Neuron (in vitro differentiated cells): ENCODE measurements around the gene SLC20A1.
"Not testable (repeated sequence)": the region's sequence is repeated elsewhere in the genome, so short reads cannot be mapped to it uniquely, and the experiment has no call there.

Source experiments
- H2AFZ ChIP-seq: one replicate; pipeline ENCODE4 v1.6.1; 2013; ENCODE audit warnings: low read depth, mild to moderate bottlenecking, inconsistent platforms, low read length, moderate library complexity
- H3K27me3 ChIP-seq: one replicate; pipeline ENCODE4 v1.6.1; 2013; ENCODE audit warnings: low read length; ENCODE audit not compliant: insufficient read depth
- H3K36me3 ChIP-seq: one replicate; pipeline ENCODE4 v1.6.1; 2013; ENCODE audit warnings: low read length; ENCODE audit not compliant: insufficient read depth
- H3K4me1 ChIP-seq: one replicate; pipeline ENCODE4 v1.6.1; 2013; ENCODE audit warnings: low read length; ENCODE audit not compliant: insufficient read depth
- H3K4me3 ChIP-seq: 2 replicates; pipeline ENCODE4 v1.5.1; 2013; ENCODE audit warnings: mild to moderate bottlenecking, low read length, moderate library complexity
- H3K9me3 ChIP-seq: one replicate; pipeline ENCODE4 v1.6.1; 2013; ENCODE audit warnings: low read length

SLC20A1 gene, protein sequence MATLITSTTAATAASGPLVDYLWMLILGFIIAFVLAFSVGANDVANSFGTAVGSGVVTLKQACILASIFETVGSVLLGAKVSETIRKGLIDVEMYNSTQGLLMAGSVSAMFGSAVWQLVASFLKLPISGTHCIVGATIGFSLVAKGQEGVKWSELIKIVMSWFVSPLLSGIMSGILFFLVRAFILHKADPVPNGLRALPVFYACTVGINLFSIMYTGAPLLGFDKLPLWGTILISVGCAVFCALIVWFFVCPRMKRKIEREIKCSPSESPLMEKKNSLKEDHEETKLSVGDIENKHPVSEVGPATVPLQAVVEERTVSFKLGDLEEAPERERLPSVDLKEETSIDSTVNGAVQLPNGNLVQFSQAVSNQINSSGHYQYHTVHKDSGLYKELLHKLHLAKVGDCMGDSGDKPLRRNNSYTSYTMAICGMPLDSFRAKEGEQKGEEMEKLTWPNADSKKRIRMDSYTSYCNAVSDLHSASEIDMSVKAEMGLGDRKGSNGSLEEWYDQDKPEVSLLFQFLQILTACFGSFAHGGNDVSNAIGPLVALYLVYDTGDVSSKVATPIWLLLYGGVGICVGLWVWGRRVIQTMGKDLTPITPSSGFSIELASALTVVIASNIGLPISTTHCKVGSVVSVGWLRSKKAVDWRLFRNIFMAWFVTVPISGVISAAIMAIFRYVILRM

DNA sequence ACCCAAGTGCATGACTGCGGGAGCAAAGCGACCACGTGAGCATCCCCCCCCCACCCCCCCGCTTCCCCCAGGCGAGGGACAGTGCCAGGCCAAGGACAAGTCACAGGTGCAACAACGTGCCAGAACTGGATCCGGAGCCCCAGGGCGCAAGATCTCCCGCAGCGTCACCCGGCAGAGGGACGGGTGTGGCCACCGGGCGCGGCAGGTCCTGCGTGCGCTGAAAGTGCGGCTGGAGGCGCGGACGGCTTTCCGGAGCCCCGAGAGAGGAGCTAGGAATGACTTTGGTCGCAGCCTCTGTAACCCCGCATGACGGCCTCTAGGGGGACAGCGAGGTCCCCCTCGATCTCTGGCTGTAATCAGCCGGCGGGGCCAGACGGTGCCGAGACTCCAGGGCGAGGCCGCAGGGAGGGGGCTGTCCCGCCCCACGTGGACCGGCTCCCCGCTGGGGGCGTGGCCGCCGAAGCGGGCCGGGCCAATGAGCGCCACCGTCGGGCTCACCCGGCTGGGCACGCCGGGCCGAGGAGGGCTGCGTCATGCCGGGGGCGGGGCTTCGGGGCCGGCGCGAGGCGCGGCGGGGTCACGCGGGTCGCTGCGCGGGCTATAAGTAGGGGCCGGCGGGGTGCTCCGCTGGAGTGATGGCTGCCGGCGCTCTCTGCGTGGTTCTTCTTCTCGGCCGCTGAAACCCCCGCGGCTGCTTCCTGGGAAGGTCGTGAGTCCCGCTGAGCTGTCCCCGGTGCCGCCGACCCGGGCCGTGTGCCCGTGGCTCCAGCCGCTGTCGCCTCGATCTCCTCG lies at the start of gene SLC20A1:
Gene SLC20A1 (plus strand): TSS at position 630 of the 792 bp plus-strand sequence. CDS start 890 bp downstream, outside the sequence.
- Histone ChIP-seq H3K27me3 (no peaks in the 10 kb centered on the region), H3K36me3 (peaks cover 28% of the 10 kb centered on the region), H3K9me3 (no peaks in the 10 kb centered on the region), H2AFZ (peak within 1 kb of the TSS; percentile 72), H3K4me1 (peaks cover 26% of the 10 kb centered on the region), H3K4me3 (peak within 1 kb of the TSS; percentile 98)

DNA sequence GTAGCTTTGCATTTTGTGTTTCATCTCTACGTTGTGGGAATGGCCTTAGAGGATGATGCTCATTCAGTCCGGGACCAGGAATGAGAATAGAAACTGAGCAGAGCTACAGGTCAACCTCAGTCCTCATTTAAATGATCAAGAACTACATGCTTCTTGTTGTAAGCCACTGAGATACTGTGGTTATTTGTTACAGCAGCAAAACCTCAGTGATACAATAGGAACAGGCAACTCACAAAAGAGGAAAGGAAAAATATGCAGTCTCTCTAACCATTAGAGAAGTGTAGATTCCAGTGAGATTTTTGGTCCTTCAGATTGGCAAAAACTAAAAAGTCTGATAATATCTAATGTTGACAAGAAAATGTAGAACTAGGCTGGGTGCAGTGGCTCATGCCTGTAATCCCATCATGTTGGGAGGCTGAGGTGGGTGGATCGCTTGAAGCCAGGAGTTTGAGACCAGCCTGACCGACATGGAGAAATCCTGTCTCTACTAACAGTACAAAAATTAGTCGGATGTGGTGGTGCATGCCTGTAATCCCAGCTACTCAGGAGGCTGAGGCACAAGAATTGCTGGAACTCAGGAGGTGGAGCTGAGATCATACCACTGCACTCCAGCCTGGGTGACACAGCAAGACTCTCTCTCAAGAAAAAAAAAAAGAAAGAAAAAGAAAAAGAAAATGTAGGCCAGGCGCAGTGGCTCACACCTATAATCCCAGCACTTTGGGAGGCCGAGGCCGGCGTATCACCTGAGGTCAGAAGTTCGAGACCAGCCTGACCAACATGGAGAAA lies 48.0 kb upstream of the SLC20A1 start:
- Histone ChIP-seq H3K27me3 (no peaks in the 10 kb centered on the region), H3K4me3 (no peak overlapping the region), H3K9me3 (peaks cover 2% of the 10 kb centered on the region), H2AFZ (no peak overlapping the region), H3K36me3 (no peaks in the 10 kb centered on the region), H3K4me1 (no peaks in the 10 kb centered on the region)

DNA sequence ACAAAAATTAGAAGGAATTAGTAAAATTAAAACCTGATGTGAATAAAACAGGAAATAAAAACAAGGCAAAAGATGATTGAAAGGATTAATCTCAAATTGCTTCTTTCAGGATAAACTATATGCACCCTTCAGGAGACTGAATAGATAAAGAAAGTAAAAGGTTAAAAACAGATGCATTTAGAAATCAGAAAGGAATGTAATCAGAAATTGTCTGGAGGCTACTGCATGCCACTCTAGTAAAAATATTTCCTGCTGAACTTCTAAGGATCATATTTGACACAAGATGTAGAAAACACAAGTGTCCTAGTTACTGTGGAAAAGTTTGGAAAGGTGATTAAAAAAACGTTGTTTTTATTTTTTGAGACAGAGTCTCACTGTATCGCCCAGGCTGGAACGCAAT lies 45.1 kb upstream of the SLC20A1 start:
- Histone ChIP-seq H3K27me3 (no peaks in the 10 kb centered on the region), H3K36me3 (no peaks in the 10 kb centered on the region), H2AFZ (no peak overlapping the region), H3K4me1 (no peaks in the 10 kb centered on the region), H3K9me3 (peaks cover 2% of the 10 kb centered on the region), H3K4me3 (no peak overlapping the region)

DNA sequence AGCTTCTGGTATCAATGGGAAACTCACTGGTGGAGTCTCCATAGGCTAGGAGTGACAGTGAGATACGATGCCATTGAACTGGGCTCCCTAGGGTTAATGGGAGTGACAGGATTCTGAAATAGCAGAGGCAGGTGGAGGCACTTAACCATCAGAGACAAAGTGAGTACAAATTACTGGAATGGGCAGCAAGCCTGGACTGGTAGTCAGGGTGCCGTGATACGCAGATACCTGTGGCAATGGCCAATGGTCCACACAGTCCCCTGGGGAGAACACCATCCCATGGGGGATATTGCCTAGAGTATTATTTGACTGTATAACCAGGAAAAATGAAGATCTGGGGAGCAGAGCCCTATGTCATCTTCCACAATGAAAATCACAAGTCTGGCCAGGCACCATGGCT lies 44.0 kb upstream of the SLC20A1 start:
- H3K27me3 ChIP-seq = no peaks in the 10 kb centered on the region
- H3K9me3 ChIP-seq = peaks cover 2% of the 10 kb centered on the region

DNA sequence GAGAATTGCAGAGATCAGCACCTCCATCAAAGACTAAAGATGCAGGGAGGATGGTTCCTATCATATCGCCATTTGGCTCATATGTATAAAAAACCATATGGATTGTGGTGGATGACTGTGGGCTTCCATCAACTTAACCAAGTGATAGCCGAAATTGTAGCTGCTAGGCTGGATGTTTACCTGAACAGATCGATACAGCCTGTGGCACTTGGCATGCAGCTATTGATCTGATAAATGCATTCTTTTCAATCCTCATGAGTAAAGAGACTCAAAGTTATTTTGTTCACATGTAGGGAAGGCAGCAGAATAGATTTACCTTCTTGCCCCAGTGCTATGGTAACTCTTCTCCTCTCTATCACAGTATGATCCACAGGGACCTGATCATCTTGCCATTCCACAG lies 42.8 kb upstream of the SLC20A1 start:
- no peak overlapping the region for H3K4me3 ChIP-seq
- H3K36me3 ChIP-seq = no peaks in the 10 kb centered on the region
- H2AFZ ChIP-seq = no peak overlapping the region
- no peaks in the 10 kb centered on the region for H3K4me1 ChIP-seq
- no peaks in the 10 kb centered on the region for H3K27me3 ChIP-seq
- no peaks in the 10 kb centered on the region for H3K9me3 ChIP-seq

More for the DNA sequence above, 44.0 kb upstream of the SLC20A1 start:
- no peak overlapping the region for H3K4me3 ChIP-seq
- H3K4me1 ChIP-seq = no peaks in the 10 kb centered on the region
- H2AFZ ChIP-seq = no peak overlapping the region
- H3K36me3 ChIP-seq = no peaks in the 10 kb centered on the region

DNA sequence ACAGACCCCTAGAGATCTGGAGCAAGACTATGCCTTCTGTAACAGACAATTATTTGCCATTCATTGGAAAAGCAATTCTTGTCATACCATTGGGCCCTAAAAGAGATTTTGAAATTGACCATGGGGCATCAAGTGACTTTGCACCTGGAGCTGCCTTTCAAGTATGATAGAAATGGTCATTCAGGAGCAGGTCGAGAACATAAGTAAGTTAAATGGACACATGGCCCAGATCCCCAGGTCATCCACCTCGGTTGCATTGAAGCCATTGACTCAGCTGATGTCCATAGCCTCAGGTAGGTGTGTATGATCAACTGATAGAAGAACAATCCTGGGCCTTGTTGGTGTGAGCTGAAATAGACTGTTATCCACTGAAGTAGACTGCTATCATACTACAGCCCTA lies 42.0 kb upstream of the SLC20A1 start:
- no peak overlapping the region for H2AFZ ChIP-seq
- H3K9me3 ChIP-seq = no peaks in the 10 kb centered on the region
- no peaks in the 10 kb centered on the region for H3K36me3 ChIP-seq
- no peak overlapping the region for H3K4me3 ChIP-seq
- no peaks in the 10 kb centered on the region for H3K4me1 ChIP-seq
- no peaks in the 10 kb centered on the region for H3K27me3 ChIP-seq

DNA sequence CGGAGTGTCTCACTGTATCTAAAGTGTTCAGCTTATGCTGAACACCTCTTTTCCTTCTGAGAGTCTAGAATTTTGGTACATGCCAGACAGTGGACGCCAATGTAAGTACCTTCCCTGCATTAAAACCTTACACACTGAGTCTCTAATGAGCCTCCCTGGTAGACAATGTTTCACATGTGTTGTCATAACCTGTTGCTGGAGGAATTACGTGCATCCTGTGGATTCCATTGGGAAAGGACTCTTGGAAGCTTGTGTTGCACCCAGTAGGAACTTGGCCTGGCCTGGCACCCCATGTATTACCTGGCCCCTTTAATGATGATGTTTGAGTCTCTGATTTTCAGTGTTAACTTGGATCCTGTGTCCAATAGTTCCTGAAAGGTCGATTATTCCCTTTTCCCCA lies 40.8 kb upstream of the SLC20A1 start:
- Histone ChIP-seq H3K27me3 (no peaks in the 10 kb centered on the region), H3K9me3 (no peaks in the 10 kb centered on the region)

DNA sequence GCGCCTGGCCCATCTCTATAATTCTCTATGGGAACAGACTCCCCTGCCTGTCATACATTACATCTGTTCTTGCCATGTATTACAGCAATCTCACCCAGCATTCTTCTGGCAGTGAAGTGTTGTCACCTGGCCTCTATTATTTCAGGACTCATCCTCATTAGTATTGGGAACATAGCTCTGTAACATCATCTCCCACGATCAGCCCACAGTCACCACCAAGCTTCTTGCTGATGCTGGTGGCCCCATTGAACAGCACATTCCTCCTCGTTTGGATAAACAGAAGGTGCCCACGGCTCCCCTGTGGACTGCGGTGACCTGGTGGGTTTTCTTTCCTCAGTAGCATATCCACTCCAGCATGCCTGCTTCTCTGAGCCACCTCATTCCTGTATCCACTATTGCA lies 39.8 kb upstream of the SLC20A1 start:
- Histone ChIP-seq H2AFZ (no peak overlapping the region), H3K4me3 (no peak overlapping the region), H3K9me3 (no peaks in the 10 kb centered on the region), H3K4me1 (no peaks in the 10 kb centered on the region), H3K36me3 (no peaks in the 10 kb centered on the region), H3K27me3 (no peaks in the 10 kb centered on the region)

More for the DNA sequence above, 40.8 kb upstream of the SLC20A1 start:
- Histone ChIP-seq H3K36me3 (no peaks in the 10 kb centered on the region), H3K4me1 (no peaks in the 10 kb centered on the region), H3K4me3 (no peak overlapping the region), H2AFZ (no peak overlapping the region)

DNA sequence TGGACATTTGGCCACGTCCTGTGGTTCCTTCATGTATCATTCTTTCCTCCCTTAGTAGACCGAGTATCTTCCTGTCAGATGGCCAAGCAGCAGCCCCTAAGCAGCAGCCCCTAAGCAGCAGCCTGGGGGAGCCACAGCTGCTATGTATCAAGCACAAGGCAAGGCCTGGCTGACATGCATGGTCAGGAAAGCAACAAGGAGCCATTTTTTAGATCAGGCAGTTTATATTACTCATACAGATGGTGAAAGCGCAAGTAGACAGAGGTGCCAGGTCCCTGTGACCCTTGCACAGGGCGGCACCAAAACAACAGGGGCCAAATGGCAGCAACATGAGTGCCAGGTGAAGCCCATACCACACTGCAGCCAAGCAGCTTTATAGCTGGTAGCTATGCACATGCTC lies 39.2 kb upstream of the SLC20A1 start:
- Histone ChIP-seq H3K27me3 (no peaks in the 10 kb centered on the region), H3K4me1 (no peaks in the 10 kb centered on the region), H2AFZ (no peak overlapping the region), H3K4me3 (no peak overlapping the region), H3K36me3 (no peaks in the 10 kb centered on the region), H3K9me3 (no peaks in the 10 kb centered on the region)

DNA sequence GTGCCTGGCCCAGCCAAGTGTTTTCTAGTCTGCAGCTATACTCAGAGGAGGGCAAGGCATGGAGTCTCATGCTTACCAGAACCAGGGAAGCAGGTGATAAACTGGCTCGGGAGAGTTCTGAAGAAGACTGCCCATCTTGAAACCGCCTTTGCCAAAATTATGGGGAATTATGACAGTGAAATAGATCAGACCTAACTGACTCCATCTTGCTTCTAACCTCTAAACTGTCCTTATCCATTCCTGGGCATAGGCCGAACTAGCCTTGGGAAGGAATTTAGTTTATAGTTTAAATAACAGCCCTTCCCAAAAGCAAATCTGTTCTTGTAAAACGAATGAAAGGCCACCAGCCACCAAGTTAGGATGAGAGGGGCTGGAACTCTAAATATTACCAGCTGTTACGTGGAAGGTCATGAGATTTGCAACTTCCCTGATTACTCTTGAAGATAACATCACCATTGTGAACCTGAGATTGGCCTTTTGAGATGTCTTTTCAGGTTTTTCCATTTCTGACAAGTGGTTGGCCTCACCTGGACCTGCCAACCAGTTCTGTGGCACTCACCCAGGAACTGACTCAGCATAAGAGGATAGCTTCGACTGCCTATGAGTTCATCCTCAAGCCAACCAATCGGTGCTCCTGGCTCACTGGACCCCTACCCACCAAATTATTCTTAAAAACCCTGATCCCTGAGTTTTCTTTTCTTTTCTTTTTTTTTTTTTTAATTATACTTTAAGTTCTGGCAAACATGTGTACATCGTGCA lies 37.9 kb upstream of the SLC20A1 start:
- H3K4me1 ChIP-seq = no peaks in the 10 kb centered on the region
- H3K9me3 ChIP-seq = no peaks in the 10 kb centered on the region
- H3K4me3 ChIP-seq = no peak overlapping the region
- no peak overlapping the region for H2AFZ ChIP-seq
- H3K27me3 ChIP-seq = no peaks in the 10 kb centered on the region
- no peaks in the 10 kb centered on the region for H3K36me3 ChIP-seq

DNA sequence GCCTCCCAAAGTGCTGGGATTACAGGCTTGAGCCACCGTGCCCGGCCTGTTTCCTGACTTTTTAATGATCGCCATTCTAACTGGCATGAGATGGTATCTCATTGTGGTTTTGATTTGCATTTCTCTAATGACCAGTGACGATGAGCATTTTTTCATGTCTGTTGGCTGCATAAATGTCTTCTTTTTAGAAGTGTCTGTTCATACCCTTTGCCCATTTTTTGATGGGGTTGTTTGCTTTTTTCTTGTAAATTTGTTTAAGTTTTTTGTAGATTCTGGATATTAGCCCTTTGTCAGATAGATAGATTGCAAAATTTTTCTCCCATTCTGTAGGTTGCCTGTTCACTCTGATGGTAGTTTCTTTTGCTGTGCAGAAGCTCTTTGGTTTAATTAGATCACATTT lies 36.4 kb upstream of the SLC20A1 start:
- H3K4me3 ChIP-seq, H2AFZ ChIP-seq, H3K27me3 ChIP-seq, H3K4me1 ChIP-seq, H3K36me3 ChIP-seq, H3K9me3 ChIP-seq: not testable (repeated sequence)

DNA sequence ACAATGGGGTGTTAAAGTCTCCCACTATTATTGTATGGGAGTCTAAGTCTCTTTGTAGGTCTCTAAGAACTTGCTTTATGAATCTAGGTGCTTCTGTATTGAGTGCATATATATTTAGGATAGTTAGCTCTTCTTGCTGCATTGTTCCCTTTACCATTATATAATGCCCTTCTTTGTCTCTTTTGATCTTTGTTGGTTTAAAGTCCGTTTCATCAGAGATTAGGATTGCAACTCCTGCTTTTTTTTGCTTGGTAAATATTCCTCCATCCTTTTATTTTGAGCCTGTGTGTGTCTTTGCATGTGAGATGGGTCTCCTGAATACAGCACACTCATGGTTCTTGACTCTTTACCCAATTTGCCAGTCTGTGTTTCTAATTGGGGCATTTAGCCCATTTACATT lies 33.5 kb upstream of the SLC20A1 start:
- not testable (repeated sequence) for H3K4me1 ChIP-seq, H3K4me3 ChIP-seq, H3K36me3 ChIP-seq, H2AFZ ChIP-seq, H3K27me3 ChIP-seq, H3K9me3 ChIP-seq
